Central memory CD4-positive, alpha-beta T cell (primary cell): ENCODE data around the gene VEZF1.
"Not testable (repeated sequence)": the region's sequence is repeated elsewhere in the genome, so short reads cannot be mapped to it uniquely, and the experiment has no call there.

ENCODE experiments used
- DNase-seq: peaks from one replicate; pipeline ENCODE4 v3.0.0; 2022

The VEZF1 gene

GRCh38 chr17:57974053-57974824 is 13.8 kb downstream of the VEZF1 start:
- not testable (repeated sequence) for DNase-seq

DNA sequence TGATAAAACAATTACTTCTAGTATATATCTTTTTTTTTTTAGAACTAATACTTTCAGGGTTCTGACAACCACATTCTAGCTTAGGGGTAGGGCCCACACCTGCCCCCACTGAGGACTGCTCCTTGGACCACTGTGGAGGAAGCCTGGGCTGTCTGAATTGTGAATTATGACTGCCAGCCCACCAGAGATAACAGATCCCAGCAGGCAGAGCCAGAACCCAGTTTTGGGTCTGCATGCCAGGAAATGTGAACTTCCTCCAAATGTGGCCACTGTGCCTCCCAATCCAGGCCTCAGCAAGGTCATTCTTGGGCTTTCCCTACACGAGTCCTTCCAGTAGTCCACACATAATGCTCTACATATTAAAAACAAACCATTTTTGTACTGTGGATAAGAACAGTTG is 15.9 kb downstream of the VEZF1 start:
- no peak for DNase-seq

DNA sequence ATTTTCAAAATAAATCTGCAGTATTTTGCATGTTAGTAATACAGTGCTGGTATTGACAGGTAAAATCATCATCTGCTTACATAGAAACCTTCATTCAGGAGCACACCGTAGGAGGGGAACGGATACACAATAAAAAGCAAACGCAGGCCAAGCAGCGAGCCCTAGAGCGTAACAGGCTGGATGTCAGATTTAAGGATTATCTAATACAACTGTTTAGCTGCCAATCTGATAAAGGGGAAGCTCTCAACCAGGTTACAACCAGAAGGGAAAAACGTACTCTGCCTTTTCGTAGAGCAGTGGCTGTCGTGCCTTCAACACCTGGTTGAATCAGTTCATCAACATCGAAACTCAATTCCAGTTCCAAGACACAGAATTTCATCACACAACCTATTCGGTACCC is 16.5 kb downstream of the VEZF1 start:
- DNase-seq: no peak

GRCh38 chr17:57970710-57971109 is 17.3 kb downstream of the VEZF1 start:
- no peak for DNase-seq

GRCh38 chr17:57968456-57968855 is 19.6 kb downstream of the VEZF1 start:
- DNase-seq: no peak

GRCh38 chr17:57966875-57967274 is 21.2 kb downstream of the VEZF1 start:
- no peak for DNase-seq

DNA sequence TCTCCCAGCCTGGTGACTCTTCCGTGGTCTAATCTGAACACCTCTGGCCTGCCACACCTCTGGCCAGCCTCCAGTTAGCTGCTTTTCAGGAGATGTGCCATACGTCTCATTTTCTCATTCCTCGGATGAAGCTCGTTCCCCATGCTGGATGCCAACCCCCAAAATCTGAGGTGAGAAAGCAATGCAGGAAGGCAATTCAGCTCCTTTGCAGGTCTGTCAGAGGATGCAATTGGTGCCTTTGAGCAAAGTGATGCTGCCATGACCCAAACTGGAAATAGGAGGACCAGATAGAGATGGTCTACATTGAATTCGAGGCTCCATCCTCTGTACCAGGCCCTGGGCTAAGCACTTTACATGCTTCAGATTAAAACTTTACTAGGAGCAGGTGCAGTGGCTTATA is 21.8 kb downstream of the VEZF1 start:
- DNase-seq: no peak

DNA sequence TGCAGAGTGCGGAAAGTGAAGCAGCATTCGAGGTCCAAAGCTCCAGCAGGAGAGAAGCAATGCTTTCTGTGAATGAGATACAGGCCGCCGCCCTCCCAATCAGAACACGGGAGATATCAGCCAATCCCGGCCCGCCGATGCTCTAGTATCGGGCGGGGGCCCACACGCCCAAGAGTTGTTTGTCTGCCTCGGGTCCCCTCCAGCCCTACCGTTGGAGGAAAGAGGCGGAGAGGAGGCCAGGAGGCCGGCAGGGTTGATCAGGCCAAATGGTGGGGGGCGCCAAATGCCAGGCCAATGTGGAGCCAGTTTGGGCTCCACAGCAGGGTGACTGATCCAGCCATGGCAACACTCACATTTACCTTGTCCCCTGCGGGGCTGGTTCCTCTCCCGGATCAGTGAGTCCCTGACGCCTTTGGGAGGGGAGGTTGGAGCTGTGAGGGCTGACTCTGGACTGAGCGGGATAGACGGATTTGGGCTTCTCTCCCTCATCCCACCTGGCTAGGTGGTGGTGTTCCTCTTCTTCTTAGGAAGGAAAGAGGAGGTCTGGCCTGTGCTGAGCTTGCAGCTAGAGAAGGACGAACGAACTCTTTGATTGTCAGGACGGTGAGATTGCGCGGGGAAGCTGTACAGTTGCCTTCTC is 22.4 kb downstream of the VEZF1 start:
- no peak for DNase-seq

GRCh38 chr17:57963149-57963511 is 24.9 kb downstream of the VEZF1 start:
- DNase-seq: no peak

DNA sequence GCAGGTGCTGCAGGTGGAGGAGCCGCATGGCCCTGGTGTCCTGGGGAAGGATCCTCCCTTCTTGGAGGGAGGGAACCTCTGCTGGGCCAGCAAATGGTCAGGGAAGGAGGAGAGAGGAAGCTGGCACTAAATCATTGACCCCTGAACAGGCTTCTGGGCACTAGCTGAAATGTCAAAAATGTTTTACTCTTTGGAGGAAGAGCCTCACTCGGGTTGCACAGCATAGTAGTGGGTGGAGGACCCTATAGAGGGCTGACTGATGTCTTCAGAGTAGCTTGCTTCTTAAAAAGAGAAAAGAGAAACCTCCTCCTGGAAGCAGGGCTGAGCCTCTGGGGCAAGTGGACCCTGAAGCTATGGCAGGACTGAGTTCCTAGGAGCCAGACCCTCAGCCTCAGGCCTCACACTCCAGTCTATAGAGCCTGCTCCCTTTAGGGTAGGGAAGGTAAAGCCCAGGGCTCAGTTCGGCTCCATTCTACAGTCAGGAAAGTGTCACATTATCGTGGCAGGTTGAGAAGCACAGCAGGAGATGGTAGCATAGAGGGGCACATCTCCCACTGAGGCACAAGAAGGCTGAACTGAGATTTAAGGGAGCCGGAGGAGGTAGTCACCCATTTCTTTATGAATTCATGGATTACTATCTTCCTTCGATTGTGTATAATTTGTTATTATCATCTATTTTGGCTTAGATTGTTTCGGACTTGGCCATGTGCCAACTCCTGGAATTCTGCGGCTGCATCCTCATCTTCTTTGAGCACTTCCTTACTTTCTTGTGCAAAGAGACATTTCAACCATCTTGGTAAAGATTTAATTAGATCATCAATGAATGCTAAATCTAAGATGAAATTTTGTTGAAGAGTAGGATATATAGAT is 25.5 kb downstream of the VEZF1 start:
- DNase-seq: no peak

DNA sequence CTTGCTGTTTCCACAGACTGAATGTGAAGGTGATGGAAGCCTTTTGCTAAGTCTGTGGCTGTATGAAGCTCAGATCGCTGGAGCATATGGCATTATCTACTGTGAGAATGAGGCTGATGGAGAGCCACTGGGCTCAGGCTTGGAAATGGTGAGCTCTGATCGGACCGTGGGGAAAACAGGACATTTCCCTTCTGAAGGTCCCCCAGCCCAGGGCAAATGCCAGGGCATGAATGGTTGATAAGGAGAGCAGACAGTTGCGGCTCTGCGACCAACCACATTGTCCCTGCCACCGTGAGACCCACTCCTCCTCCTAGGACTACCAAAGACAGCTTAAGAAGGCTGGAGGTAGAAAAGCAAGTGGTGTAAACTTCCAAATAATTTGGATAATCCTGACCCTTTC is 28.1 kb downstream of the VEZF1 start:
- DNase-seq: no peak

GRCh38 chr17:57958391-57958790 is 29.7 kb downstream of the VEZF1 start:
- DNase-seq: not testable (repeated sequence)

DNA sequence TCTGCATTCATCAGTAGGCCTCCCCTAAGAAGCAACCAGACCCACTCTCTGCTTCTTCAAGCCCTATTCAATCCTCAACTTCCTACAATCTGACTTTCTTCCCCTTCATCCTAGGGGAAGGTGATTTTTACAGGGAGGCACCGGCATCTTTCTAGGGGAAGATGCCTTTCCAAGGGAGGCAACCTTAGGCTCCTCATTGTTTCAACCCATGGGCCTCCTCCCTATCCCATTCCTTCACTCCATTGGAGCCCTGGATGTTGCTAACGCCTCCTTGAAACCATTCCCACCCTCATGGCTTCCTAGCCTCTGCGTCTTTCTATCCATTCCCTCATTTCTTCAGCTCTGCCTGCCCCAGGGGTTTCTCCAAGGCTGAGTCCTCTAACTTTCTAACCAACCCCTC is 30.2 kb downstream of the VEZF1 start:
- DNase-seq: no peak

DNA sequence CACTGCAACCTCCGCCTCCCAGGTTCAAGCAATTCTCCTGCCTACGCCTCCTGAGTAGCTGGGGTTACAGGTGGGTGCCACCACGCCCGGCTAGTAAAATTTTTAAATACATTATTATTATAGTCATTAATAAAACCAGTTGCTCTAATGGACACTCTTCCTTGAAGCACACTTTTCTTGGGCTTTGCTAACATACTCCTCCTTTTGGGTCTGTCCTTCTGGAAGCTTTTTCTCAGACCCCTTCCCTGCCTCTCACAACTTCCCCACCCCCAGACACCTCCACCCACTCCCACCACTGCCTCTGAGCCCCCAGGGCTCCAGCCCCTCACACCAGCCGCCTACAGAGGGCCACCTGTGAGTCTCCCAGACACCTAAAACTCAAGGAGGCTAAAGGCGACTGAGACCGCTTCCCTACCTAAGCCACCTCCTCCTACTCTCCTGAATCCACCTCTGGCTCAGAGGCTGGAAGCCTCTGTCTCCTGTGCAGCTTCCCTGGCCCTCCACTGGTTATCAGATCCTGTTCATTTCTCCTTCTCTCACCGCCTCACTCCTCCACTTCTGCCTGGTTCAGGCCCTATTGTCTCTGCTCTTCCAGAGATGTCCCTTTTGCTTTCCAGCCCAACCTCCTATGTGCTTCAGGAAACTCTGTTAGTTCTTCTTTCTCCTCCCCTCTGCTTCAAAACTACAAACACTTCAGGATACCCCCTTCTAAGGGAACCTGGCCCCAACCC is 30.8 kb downstream of the VEZF1 start:
- no peak for DNase-seq

- peak; percentile 49 for DNase-seq
These were observed 31.5 kb downstream of the VEZF1 start for GRCh38 chr17:57956291-57957119.

DNA sequence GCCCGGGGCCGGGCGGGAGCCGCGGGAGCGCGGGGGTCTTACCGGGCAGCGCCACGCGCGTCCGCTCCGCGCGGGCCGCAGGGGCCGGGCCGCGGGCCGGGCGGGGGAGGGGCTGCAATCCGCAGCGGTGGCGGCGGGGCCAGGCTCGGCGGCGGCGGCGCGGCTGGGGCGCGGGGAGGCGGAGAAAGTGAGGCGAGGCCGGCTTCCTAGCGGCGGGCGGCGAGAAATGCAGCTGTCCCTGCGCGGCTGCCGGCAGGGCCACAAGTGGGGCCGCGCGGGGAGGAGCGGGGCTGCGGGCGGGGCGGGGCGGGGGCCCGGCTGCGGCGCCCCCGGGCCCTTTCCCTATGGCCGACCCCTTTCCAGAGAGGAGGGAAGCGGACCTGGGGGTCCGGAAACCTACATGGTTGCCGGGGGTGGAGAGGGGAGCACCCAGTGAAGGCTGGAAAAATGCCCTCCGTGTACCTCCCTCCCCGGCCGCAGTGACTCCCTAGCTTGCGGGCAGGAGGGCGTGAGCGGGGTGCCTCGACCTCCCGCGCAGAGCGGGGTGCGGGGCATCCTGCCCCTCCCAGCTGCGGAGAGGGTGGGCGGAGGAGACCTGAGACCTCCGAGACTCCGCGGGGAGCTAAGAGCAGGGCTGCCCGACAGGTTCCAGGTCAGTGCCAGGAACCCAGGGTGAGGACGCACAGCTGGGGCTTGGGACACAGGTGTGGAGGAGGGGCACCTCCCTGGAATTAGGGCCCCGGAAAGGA is 32.7 kb downstream of the VEZF1 start, which contains the start of gene CUEDC1:
Gene CUEDC1 (minus strand): TSS at position 230 of the 749 bp plus-strand sequence. CDS start 69,848 bp downstream, outside the sequence.
- peak; percentile 48 for DNase-seq

DNA sequence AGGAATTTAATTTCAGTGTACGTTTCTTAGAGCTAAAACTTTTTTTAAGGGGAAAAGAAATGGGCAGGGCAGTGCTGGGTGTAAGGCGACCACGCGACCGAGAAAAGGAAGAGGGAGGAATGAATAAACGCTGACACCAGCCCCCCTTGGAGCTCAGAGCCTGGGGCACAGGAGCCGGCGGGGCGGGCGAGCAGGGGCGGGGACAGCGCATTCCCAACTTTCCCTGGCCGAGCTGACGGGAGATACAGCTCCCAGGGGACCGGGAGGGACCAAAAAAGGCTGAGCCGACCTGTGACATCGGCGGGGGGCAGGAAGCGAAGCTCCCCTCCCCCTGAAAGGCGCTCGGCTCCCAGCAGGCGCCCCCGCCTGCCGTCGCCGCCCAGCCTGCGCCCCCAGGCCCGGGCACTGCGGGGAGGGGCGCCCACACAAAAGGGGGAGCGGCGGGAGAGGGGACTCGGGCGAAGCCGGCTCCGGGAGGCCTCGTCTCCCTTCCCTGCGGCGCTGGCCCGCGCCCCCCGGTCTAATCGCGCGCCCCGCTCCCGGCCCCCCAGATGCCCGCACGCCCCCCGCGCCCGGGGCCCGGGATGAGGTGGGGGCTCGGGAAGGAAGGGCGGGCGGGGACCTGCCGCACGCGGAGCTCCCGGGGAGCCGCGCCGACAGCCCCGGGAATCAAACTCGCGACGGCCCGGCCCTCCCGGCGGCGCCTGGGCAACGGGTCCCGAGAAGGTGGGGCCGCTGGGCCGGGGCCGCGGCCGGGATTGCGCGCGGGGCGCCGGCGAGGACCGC is 33.5 kb downstream of the VEZF1 start:
- DNase-seq: no peak

GRCh38 chr17:57953705-57954396 is 34.2 kb downstream of the VEZF1 start:
- no peak for DNase-seq

DNA sequence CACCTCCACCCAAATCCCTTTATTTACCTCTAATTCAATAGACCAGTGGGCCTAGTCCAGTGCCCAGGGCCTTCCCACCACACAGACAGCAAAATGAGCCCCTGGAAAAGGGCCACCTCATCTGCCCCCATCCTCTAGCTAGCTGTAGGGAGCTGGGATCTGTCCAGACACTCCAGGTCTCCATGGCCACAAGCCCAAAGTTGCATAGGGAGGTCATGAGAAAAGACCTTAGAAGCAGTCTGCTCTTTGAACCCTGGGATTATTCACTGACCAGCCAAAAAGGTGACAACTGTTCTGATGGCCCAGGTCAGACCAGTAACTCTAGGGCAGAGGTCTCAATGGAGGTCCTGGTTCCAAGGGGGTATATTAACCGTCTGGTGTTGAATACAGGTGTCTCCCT is 34.8 kb downstream of the VEZF1 start:
- no peak for DNase-seq

DNA sequence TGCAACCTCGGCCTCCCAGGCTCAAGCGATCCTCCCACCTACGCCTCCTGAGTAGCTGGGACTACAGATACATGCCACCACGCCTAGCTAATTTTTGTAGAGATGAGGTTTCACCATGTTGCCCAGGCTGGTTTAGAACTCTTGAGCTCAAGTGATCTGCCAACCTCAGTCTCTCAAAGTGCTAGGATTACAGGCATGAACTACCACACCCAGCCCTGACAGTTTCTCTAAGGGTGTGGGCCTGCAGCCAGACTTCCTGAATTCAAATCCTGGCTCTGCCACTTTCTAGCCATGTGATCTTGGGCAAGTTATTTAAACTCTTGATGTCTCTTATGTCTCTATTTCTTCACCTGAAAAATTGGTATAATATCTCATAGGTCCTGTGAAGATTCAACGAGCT is 38.4 kb downstream of the VEZF1 start:
- DNase-seq: no peak
